Stimulated activated CD4-positive, alpha-beta T cell treated with anti-CD3 and anti-CD28 coated beads, Interleukin-4, amount 100 ng/mL, for 1 hour (primary cell): ENCODE data around the gene CDX1.

Experiments used
- DNase-seq: peaks from one replicate; pipeline ENCODE4 v3.0.0-alpha.2; 2020

CDX1 gene

GRCh38 chr5:150131978-150132694 lies 34.4 kb upstream of the CDX1 start:
- DNase-seq = no peak

GRCh38 chr5:150132740-150133139 lies 33.8 kb upstream of the CDX1 start:
- DNase-seq = no peak

- DNase-seq = no peak
Measured at GRCh38 chr5:150133581-150134197, 32.9 kb upstream of the CDX1 start.

GRCh38 chr5:150134198-150134588 lies 32.4 kb upstream of the CDX1 start:
- DNase-seq = no peak

GRCh38 chr5:150135557-150136304 lies 30.8 kb upstream of the CDX1 start:
- DNase-seq = no peak

GRCh38 chr5:150136305-150137167 lies 30.0 kb upstream of the CDX1 start:
- DNase-seq = no peak

GRCh38 chr5:150137168-150137957 lies 29.2 kb upstream of the CDX1 start:
- DNase-seq = no peak

- DNase-seq = no peak
Measured at GRCh38 chr5:150137997-150138396, 28.6 kb upstream of the CDX1 start.

GRCh38 chr5:150138551-150139265 lies 27.9 kb upstream of the CDX1 start:
- no peak for DNase-seq

- no peak for DNase-seq
Measured at GRCh38 chr5:150139334-150139733, 27.2 kb upstream of the CDX1 start.

GRCh38 chr5:150140830-150141229 lies 25.7 kb upstream of the CDX1 start:
- no peak for DNase-seq

- no peak for DNase-seq
Measured at GRCh38 chr5:150141544-150142184, 24.9 kb upstream of the CDX1 start.

GRCh38 chr5:150142185-150142958 lies 24.2 kb upstream of the CDX1 start:
- no peak for DNase-seq

GRCh38 chr5:150142959-150143349 lies 23.6 kb upstream of the CDX1 start:
- DNase-seq = no peak

GRCh38 chr5:150143350-150144245 lies 23.0 kb upstream of the CDX1 start:
- DNase-seq = no peak

- no peak for DNase-seq
Measured at GRCh38 chr5:150144246-150144801, 22.3 kb upstream of the CDX1 start.

- no peak for DNase-seq
Measured at GRCh38 chr5:150144879-150145278, 21.7 kb upstream of the CDX1 start.

- DNase-seq = no peak
Measured at GRCh38 chr5:150146235-150146634, 20.3 kb upstream of the CDX1 start.
